ENCODE measurements around the gene COMT.
A peak's percentile ranks its signal among the peaks of the same experiment; 100 is the strongest.

Gene COMT

GRCh38 chr22:20011993-20012740 is 70.6 kb downstream of the COMT start:
- Histone ChIP-seq H3K27me3 (ENCODE audit: control insufficient read depth in 1 of 2, insufficient read depth in 2 of 2, low read length in 2 of 2) (no peaks in the 10 kb centered on the region), H3K9me3 (ENCODE audit: control insufficient read depth in 2 of 2, low read length in 2 of 2) (no peaks in the 10 kb centered on the region), H3K9ac (ENCODE audit: low read length in 2 of 2) (no peak overlapping the region), H3K4me3 (ENCODE audit: low read length in 2 of 2) (no peak overlapping the region), H3K27ac (ENCODE audit: low read length) (no peak overlapping the region), H3K36me3 (ENCODE audit: control insufficient read depth in 2 of 2, insufficient read depth in 2 of 2, low read length in 2 of 2) (no peaks in the 10 kb centered on the region), H3K4me1 (ENCODE audit: control insufficient read depth, insufficient read depth, low read length) (peaks cover 24% of the 10 kb centered on the region)

DNA sequence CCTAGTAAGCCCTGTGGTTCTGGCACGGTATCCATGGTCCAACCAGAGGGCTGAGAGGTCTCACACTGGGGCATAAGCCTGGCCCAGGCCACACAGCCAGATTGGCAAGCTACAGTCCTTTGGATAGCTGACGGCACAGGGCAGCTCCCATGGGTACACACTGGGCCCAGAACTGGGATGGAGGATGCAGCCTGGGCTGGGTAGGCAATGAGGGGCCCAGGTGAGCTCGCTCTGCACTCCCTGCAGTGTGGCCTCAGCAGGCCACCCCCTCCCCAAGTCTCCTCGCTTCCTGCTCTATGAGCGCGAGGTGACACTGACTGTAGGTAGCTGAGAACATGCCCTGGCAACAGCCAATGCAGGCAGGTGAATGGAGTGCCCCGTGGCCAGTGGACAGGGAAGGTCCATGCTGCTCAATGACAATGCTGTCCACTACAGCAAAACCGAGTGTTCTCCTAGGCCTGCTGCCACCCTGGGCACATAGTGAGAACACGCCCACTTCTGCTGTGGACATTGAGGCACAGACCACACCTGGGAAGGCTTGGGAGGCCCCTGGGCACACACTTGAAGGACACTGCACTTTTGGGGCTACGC is 71.3 kb downstream of the COMT start:
- no peaks in the 10 kb centered on the region for H3K27me3 ChIP-seq (ENCODE audit: control insufficient read depth in 1 of 2, insufficient read depth in 2 of 2, low read length in 2 of 2)
- no peak overlapping the region for H3K27ac ChIP-seq (ENCODE audit: low read length)
- peaks cover 27% of the 10 kb centered on the region for H3K4me1 ChIP-seq (ENCODE audit: control insufficient read depth, insufficient read depth, low read length)
- no peak overlapping the region for H3K4me3 ChIP-seq (ENCODE audit: low read length in 2 of 2)
- no peaks in the 10 kb centered on the region for H3K9me3 ChIP-seq (ENCODE audit: control insufficient read depth in 2 of 2, low read length in 2 of 2)
- H3K36me3 ChIP-seq (ENCODE audit: control insufficient read depth in 2 of 2, insufficient read depth in 2 of 2, low read length in 2 of 2): no peaks in the 10 kb centered on the region
- H3K9ac ChIP-seq (ENCODE audit: low read length in 2 of 2): peak overlapping the region in 1 of 2 donors; percentile 13

DNA sequence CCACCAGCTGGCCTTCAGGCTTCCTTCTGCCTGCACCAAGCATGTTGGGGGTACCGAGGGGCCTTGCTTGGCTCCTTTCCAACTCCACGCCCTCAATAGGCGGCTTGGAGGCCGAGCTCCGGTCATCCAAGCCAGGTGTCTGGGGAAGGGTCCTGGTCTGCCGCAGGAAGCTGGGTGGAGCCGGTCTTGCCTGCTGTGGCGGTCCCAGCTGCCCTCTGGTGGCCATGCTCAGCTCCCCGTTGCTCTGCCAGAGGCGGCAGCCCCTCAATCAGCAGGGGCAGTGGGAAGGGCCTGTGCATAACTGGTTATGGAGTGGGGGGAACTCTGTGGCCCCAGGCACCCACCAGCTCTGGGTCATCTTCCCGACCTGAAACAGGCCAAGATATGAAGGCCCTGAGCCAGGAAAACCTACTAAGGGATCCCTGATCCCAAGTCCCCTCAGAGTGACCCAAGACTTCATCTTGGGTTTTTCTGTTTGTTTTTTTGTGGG is 71.9 kb downstream of the COMT start:
- H3K4me1 ChIP-seq (ENCODE audit: control insufficient read depth, insufficient read depth, low read length): peaks cover 27% of the 10 kb centered on the region
- H3K4me3 ChIP-seq (ENCODE audit: low read length in 2 of 2): no peak overlapping the region
- H3K36me3 ChIP-seq (ENCODE audit: control insufficient read depth in 2 of 2, insufficient read depth in 2 of 2, low read length in 2 of 2): no peaks in the 10 kb centered on the region

GRCh38 chr22:20014526-20015186 is 73.1 kb downstream of the COMT start:
- Histone ChIP-seq H3K4me3 (ENCODE audit: low read length in 2 of 2) (no peak overlapping the region), H3K9me3 (ENCODE audit: control insufficient read depth in 2 of 2, low read length in 2 of 2) (no peaks in the 10 kb centered on the region), H3K36me3 (ENCODE audit: control insufficient read depth in 2 of 2, insufficient read depth in 2 of 2, low read length in 2 of 2) (no peaks in the 10 kb centered on the region), H3K9ac (ENCODE audit: low read length in 2 of 2) (no peak overlapping the region), H3K27ac (ENCODE audit: low read length) (no peak overlapping the region), H3K4me1 (ENCODE audit: control insufficient read depth, insufficient read depth, low read length) (peaks cover 27% of the 10 kb centered on the region), H3K27me3 (ENCODE audit: control insufficient read depth in 1 of 2, insufficient read depth in 2 of 2, low read length in 2 of 2) (no peaks in the 10 kb centered on the region)

More for the DNA sequence above, 71.9 kb downstream of the COMT start:
- H3K27me3 ChIP-seq (ENCODE audit: control insufficient read depth in 1 of 2, insufficient read depth in 2 of 2, low read length in 2 of 2): no peaks in the 10 kb centered on the region
- no peak overlapping the region for H3K27ac ChIP-seq (ENCODE audit: low read length)
- H3K9me3 ChIP-seq (ENCODE audit: control insufficient read depth in 2 of 2, low read length in 2 of 2): no peaks in the 10 kb centered on the region
- peak overlapping the region in 1 of 2 donors; percentile 13 for H3K9ac ChIP-seq (ENCODE audit: low read length in 2 of 2)

- H3K27ac ChIP-seq (ENCODE audit: low read length): no peak overlapping the region
- H3K9me3 ChIP-seq (ENCODE audit: control insufficient read depth in 2 of 2, low read length in 2 of 2): no peaks in the 10 kb centered on the region
- no peaks in the 10 kb centered on the region for H3K27me3 ChIP-seq (ENCODE audit: control insufficient read depth in 1 of 2, insufficient read depth in 2 of 2, low read length in 2 of 2)
- H3K9ac ChIP-seq (ENCODE audit: low read length in 2 of 2): no peak overlapping the region
- no peak overlapping the region for H3K4me3 ChIP-seq (ENCODE audit: low read length in 2 of 2)
- H3K36me3 ChIP-seq (ENCODE audit: control insufficient read depth in 2 of 2, insufficient read depth in 2 of 2, low read length in 2 of 2): no peaks in the 10 kb centered on the region
- peaks cover 29% of the 10 kb centered on the region for H3K4me1 ChIP-seq (ENCODE audit: control insufficient read depth, insufficient read depth, low read length)
Observed at GRCh38 chr22:20015187-20015625, 73.6 kb downstream of the COMT start.

GRCh38 chr22:20015971-20016733 is 74.6 kb downstream of the COMT start:
- H3K9me3 ChIP-seq (ENCODE audit: control insufficient read depth in 2 of 2, low read length in 2 of 2): no peaks in the 10 kb centered on the region
- no peak overlapping the region for H3K27ac ChIP-seq (ENCODE audit: low read length)
- no peaks in the 10 kb centered on the region for H3K27me3 ChIP-seq (ENCODE audit: control insufficient read depth in 1 of 2, insufficient read depth in 2 of 2, low read length in 2 of 2)
- H3K4me3 ChIP-seq (ENCODE audit: low read length in 2 of 2): peak overlapping the region; percentile 50 to 85
- no peaks in the 10 kb centered on the region for H3K36me3 ChIP-seq (ENCODE audit: control insufficient read depth in 2 of 2, insufficient read depth in 2 of 2, low read length in 2 of 2)
- peak overlapping the region in 1 of 2 donors; percentile 39 for H3K9ac ChIP-seq (ENCODE audit: low read length in 2 of 2)
- H3K4me1 ChIP-seq (ENCODE audit: control insufficient read depth, insufficient read depth, low read length): peaks cover 36% of the 10 kb centered on the region

- Histone ChIP-seq H3K4me3 (ENCODE audit: low read length in 2 of 2) (peak within 1 kb of the TSS; percentile 85 to 91), H3K27ac (ENCODE audit: low read length) (no peak within 1 kb of the TSS), H3K9me3 (ENCODE audit: control insufficient read depth in 2 of 2, low read length in 2 of 2) (no peaks in the 10 kb centered on the region), H3K4me1 (ENCODE audit: control insufficient read depth, insufficient read depth, low read length) (peaks cover 43% of the 10 kb centered on the region), H3K36me3 (ENCODE audit: control insufficient read depth in 2 of 2, insufficient read depth in 2 of 2, low read length in 2 of 2) (no peaks in the 10 kb centered on the region), H3K27me3 (ENCODE audit: control insufficient read depth in 1 of 2, insufficient read depth in 2 of 2, low read length in 2 of 2) (no peaks in the 10 kb centered on the region), H3K9ac (ENCODE audit: low read length in 2 of 2) (peak within 1 kb of the TSS; percentile 47 to 72)
Observed at GRCh38 chr22:20016734-20017621, 75.4 kb downstream of the COMT start, which contains the start of gene ARVCF. ARVCF (minus strand) TSS chr22:20016823; CDS start chr22:19990794, 26,029 bp downstream.

- no peaks in the 10 kb centered on the region for H3K27me3 ChIP-seq (ENCODE audit: control insufficient read depth in 1 of 2, insufficient read depth in 2 of 2, low read length in 2 of 2)
- no peaks in the 10 kb centered on the region for H3K9me3 ChIP-seq (ENCODE audit: control insufficient read depth in 2 of 2, low read length in 2 of 2)
- peaks cover 49% of the 10 kb centered on the region for H3K4me1 ChIP-seq (ENCODE audit: control insufficient read depth, insufficient read depth, low read length)
- H3K27ac ChIP-seq (ENCODE audit: low read length): no peak overlapping the region
- H3K36me3 ChIP-seq (ENCODE audit: control insufficient read depth in 2 of 2, insufficient read depth in 2 of 2, low read length in 2 of 2): no peaks in the 10 kb centered on the region
- peak overlapping the region in 1 of 2 donors; percentile 72 for H3K9ac ChIP-seq (ENCODE audit: low read length in 2 of 2)
- peak overlapping the region in 1 of 2 donors; percentile 85 for H3K4me3 ChIP-seq (ENCODE audit: low read length in 2 of 2)
Observed at GRCh38 chr22:20017622-20017958, 76.0 kb downstream of the COMT start.

GRCh38 chr22:20018001-20018400 is 76.4 kb downstream of the COMT start:
- H3K4me1 ChIP-seq (ENCODE audit: control insufficient read depth, insufficient read depth, low read length): peaks cover 50% of the 10 kb centered on the region
- no peak overlapping the region for H3K4me3 ChIP-seq (ENCODE audit: low read length in 2 of 2)
- H3K27ac ChIP-seq (ENCODE audit: low read length): no peak overlapping the region
- no peaks in the 10 kb centered on the region for H3K27me3 ChIP-seq (ENCODE audit: control insufficient read depth in 1 of 2, insufficient read depth in 2 of 2, low read length in 2 of 2)
- H3K9me3 ChIP-seq (ENCODE audit: control insufficient read depth in 2 of 2, low read length in 2 of 2): no peaks in the 10 kb centered on the region
- no peaks in the 10 kb centered on the region for H3K36me3 ChIP-seq (ENCODE audit: control insufficient read depth in 2 of 2, insufficient read depth in 2 of 2, low read length in 2 of 2)
- no peak overlapping the region for H3K9ac ChIP-seq (ENCODE audit: low read length in 2 of 2)

Measured in stomach smooth muscle (tissue), 2 donors.